ENCODE results near the gene NGEF.
"Not testable (repeated sequence)": the region's sequence is repeated elsewhere in the genome, so short reads cannot be mapped to it uniquely, and the experiment has no call there.

The NGEF gene

DNA sequence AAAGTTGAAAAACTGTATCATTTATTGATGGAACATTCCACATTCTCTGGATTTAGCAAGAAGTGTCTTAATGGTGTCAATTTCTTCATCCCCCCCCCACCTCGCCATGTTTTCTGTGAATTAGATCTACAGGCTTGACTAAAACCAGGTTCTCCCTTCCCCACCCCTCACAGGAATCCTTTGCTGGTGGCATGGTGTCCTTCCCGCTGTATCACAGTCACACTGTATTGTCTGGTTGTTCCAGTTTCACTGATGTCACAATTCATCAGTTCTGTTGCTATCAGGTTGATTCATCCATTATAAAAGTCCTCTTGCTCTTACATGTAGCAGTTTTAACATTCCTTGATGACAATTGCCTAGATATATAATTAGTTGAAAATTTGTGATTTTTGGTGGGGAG, 149.1 kb downstream of the NGEF start:
- no peak overlapping the region for H3K27ac ChIP-seq
- H3K4me3 ChIP-seq = no peak overlapping the region
- no peak for DNase-seq (ENCODE audit: low spot score)
- TF ChIP-seq CTCF (IDR thresholded peaks at IDR 0.05) = no peak

- Histone ChIP-seq H3K27ac (no peak overlapping the region), H3K4me3 (no peak overlapping the region)
- DNase-seq (ENCODE audit: low spot score) = no peak
- no peak for TF ChIP-seq CTCF (IDR thresholded peaks at IDR 0.05)
Observed at GRCh38 chr2:232861353-232861752, 151.7 kb downstream of the NGEF start.

DNA sequence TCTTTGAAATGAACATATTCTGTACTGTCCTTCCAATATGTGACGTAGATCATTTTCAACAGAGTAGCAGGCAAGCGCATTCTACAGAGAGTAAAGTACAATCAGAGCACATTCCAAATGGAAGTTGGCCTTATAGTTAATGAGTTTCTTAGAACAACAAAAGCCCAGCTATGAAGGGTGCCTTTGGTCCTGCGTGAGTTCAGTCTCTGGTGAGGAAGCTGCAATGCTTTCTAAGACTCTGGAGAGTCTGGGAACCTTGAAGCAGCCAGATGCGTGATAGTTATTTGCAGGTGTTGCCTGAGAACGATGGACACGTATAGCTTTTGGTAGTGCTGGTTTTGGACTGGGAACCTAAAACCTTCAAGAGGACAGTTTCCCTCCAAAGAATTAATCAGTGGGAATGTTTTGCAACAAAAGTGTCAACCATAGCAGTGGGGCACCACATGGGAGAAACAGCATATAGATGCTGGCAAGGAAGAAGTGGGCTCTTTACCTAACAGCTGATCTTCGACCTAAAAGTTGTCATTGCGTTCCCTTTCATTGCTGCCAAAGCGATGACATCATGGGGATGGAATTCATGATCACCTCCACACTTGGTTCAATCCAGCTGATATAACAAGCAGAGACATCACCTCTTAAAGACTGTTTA, 152.3 kb downstream of the NGEF start:
- H3K27ac ChIP-seq = no peak overlapping the region
- no peak for DNase-seq (ENCODE audit: low spot score)
- no peak for TF ChIP-seq CTCF (IDR thresholded peaks at IDR 0.05)
- H3K4me3 ChIP-seq = no peak overlapping the region

GRCh38 chr2:232859385-232859916, 153.6 kb downstream of the NGEF start:
- TF ChIP-seq CTCF (IDR thresholded peaks at IDR 0.05) = no peak
- H3K4me3 ChIP-seq = no peak overlapping the region
- no peak for DNase-seq (ENCODE audit: low spot score)
- H3K27ac ChIP-seq = no peak overlapping the region

DNA sequence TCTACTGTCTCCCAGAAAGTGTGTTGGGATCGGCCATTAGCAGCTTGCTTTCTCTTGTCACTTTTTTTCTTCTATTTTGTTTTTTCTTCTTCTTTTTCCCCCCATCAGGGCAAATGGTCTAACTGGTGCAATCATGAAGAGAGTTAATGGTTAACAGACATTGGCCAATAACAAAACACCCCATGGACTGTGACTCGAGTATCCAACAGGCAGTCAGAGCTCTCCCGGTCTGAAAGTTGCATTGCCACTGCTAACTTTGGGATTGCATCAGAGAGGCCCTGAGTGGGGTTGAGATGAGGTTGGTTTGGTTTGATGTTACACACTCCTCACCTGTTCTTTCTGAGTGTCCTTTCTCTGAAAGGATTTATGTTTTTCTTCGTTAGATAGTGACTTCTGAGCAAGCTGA, 155.9 kb downstream of the NGEF start:
- TF ChIP-seq CTCF (IDR thresholded peaks at IDR 0.05) = no peak
- H3K27ac ChIP-seq = no peak overlapping the region
- DNase-seq (ENCODE audit: low spot score) = no peak
- no peak overlapping the region for H3K4me3 ChIP-seq

- Histone ChIP-seq H3K4me3 (no peak overlapping the region), H3K27ac (no peak overlapping the region)
- no peak for DNase-seq (ENCODE audit: low spot score)
- TF ChIP-seq CTCF (IDR thresholded peaks at IDR 0.05) = no peak
Observed at GRCh38 chr2:232854082-232854481, 159.0 kb downstream of the NGEF start.

GRCh38 chr2:232852676-232853075, 160.4 kb downstream of the NGEF start:
- TF ChIP-seq CTCF (IDR thresholded peaks at IDR 0.05) = no peak
- Histone ChIP-seq H3K27ac (no peak overlapping the region), H3K4me3 (no peak overlapping the region)
- no peak for DNase-seq (ENCODE audit: low spot score)

DNA sequence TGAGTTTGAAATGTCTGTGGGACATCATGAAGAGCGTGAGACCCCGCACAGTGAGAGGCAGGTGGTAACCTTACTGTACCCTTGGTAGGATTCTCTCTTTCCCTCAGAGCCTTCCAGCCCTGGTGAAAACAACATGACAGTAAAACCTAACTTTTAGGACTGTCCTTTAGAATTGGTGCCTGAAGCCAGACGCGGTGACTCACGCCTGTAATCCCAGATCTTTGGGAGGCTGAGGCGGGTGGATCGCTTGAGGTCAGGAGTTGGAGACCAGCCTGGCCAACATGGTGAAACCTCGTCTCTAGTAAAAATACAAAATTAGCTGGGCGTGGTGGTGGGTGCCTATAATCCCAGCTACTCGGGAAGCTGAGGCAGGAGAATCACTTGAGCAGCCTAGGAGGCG, 161.0 kb downstream of the NGEF start:
- not testable (repeated sequence) for DNase-seq (ENCODE audit: low spot score); H3K27ac ChIP-seq; H3K4me3 ChIP-seq

Data from coronary artery (tissue), 2 donors.